Vagina (tissue), 2 donors: ENCODE data around the gene AP3M1. TPM values are rescaled to one million over a fixed set of nuclear protein-coding genes. Genes with fewer than 3 reads are reported as not detected.

ENCODE experiments used
- DNase-seq, 2 donors: peaks; one replicate each; pipeline ENCODE4 v3.0.0-alpha.2; 2017; ENCODE audit errors: extremely low spot score in 2 of 2
- H3K27ac ChIP-seq: fragments of 200-600 bp; sonication (generic); one replicate; pipeline ENCODE4 v1.5.1; 2019
- H3K27me3 ChIP-seq: fragments of 200-600 bp; sonication (generic); one replicate; pipeline ENCODE4 v1.5.1; 2019
- H3K36me3 ChIP-seq, 2 donors: fragments of 200-600 bp; sonication (generic); one replicate each; pipeline ENCODE4 v1.5.1; 2017 to 2019
- H3K4me1 ChIP-seq: fragments of 200-600 bp; sonication (generic); one replicate; pipeline ENCODE4 v1.5.1; 2019
- H3K4me3 ChIP-seq, 2 donors: fragments of 200-600 bp; sonication (generic); 1 replicate in 1 of 2; 2 replicates in 1 of 2; pipeline ENCODE4 v1.5.1; 2016 to 2019
- H3K9me3 ChIP-seq: fragments of 200-600 bp; sonication (generic); one replicate; pipeline ENCODE4 v1.5.1; 2019
- CTCF ChIP-seq, 3 experiments: fragments of 450-650 bp in 2 of 3; fragments of 200-600 bp in 1 of 3; sonication (generic) in 1 of 3; IDR thresholded peaks; one replicate each; pipeline ENCODE4 v1.5.1; 2017 to 2019; ENCODE audit warnings: antibody characterized with exemption in 3 of 3, mild to moderate bottlenecking in 2 of 3, moderate library complexity in 2 of 3
- POLR2A ChIP-seq, 2 donors: fragments of 450-650 bp; IDR thresholded peaks; one replicate each; pipeline ENCODE4 v1.6.1; 2017; ENCODE audit warnings: antibody characterized with exemption in 2 of 2, mild to moderate bottlenecking in 2 of 2, moderate library complexity in 2 of 2
- POLR2AphosphoS5 ChIP-seq, 2 donors: sonication (generic); formaldehyde crosslinking; IDR thresholded peaks; one replicate each; pipeline ENCODE4 v1.9.0; 2017; ENCODE audit warnings: antibody characterized with exemption in 2 of 2, mild to moderate bottlenecking in 2 of 2, low read depth in 1 of 2; ENCODE audit not compliant: insufficient read depth in 1 of 2
- intact Hi-C: fragments of 100-400 bp; cut with DNase I; formaldehyde crosslinking; loops from one replicate; pipeline ENCODE4 v1.15.1; 2023
- total RNA-seq: library from RNA; depleted of rRNA; stranded (reverse); fragments of >200 nt; gene quantifications from one replicate; pipeline ENCODE4 v1.2.3, GENCODE V29; 2016

Gene AP3M1
- 19.6 TPM for total RNA-seq

GRCh38 chr10:74150204-74150989, at the start of gene AP3M1:
Gene AP3M1, minus strand, starts transcription at chr10:74150828. Its CDS starts 12,449 bp downstream, at chr10:74138379.
- intact Hi-C loops, result loop anchor here (1.0 kb wide), 1 partner anchor 25 kb away; no protein-coding TSS in a partner anchor
- H3K9me3 ChIP-seq, result no peaks in the 10 kb centered on the region
- H3K4me3 ChIP-seq, result peak within 1 kb of the TSS; percentile 68 to 88
- no peaks in the 10 kb centered on the region for H3K27me3 ChIP-seq
- H3K27ac ChIP-seq, result peak within 1 kb of the TSS; percentile 82
- H3K36me3 ChIP-seq, result no peaks in the 10 kb centered on the region
- TF ChIP-seq CTCF (IDR thresholded peaks at IDR 0.05) (no peak), POLR2AphosphoS5 (IDR thresholded peaks at IDR 0.05; ENCODE audit: insufficient read depth in 1 of 2, low read depth in 1 of 2) (no peak), POLR2A (IDR thresholded peaks at IDR 0.05) (no peak)
- H3K4me1 ChIP-seq, result peaks cover 57% of the 10 kb centered on the region
- peak in 1 of 2 donors; percentile 90 for DNase-seq

- peaks cover 10% of the 10 kb centered on the region for H3K4me1 ChIP-seq
- TF ChIP-seq POLR2A (IDR thresholded peaks at IDR 0.05) (no peak), POLR2AphosphoS5 (IDR thresholded peaks at IDR 0.05; ENCODE audit: insufficient read depth in 1 of 2, low read depth in 1 of 2) (no peak), CTCF (IDR thresholded peaks at IDR 0.05) (no peak)
- intact Hi-C loops, result no loop called here
- no peak overlapping the region for H3K27ac ChIP-seq
- no peaks in the 10 kb centered on the region for H3K9me3 ChIP-seq
- no peak for DNase-seq
- no peaks in the 10 kb centered on the region for H3K36me3 ChIP-seq
- H3K4me3 ChIP-seq, result no peak overlapping the region
- H3K27me3 ChIP-seq, result no peaks in the 10 kb centered on the region
Measured at GRCh38 chr10:74199315-74199714, 48.7 kb upstream of the AP3M1 start.

GRCh38 chr10:74194999-74195398, 44.4 kb upstream of the AP3M1 start:
- no peak overlapping the region for H3K4me3 ChIP-seq
- H3K4me1 ChIP-seq, result peaks cover 40% of the 10 kb centered on the region
- no peaks in the 10 kb centered on the region for H3K27me3 ChIP-seq
- intact Hi-C loops, result no loop called here
- H3K9me3 ChIP-seq, result no peaks in the 10 kb centered on the region
- no peaks in the 10 kb centered on the region for H3K36me3 ChIP-seq
- no peak overlapping the region for H3K27ac ChIP-seq
- no peak for DNase-seq
- TF ChIP-seq POLR2AphosphoS5 (IDR thresholded peaks at IDR 0.05; ENCODE audit: insufficient read depth in 1 of 2, low read depth in 1 of 2), result no peak
- no peak for TF ChIP-seq CTCF (IDR thresholded peaks at IDR 0.05)
- no peak for TF ChIP-seq POLR2A (IDR thresholded peaks at IDR 0.05)

GRCh38 chr10:74194545-74194944, 43.9 kb upstream of the AP3M1 start:
- Histone ChIP-seq H3K4me3 (no peak overlapping the region), H3K27ac (no peak overlapping the region), H3K4me1 (peaks cover 40% of the 10 kb centered on the region), H3K36me3 (no peaks in the 10 kb centered on the region), H3K9me3 (no peaks in the 10 kb centered on the region), H3K27me3 (no peaks in the 10 kb centered on the region)
- intact Hi-C loops, result no loop called here
- TF ChIP-seq POLR2A (IDR thresholded peaks at IDR 0.05) (no peak), POLR2AphosphoS5 (IDR thresholded peaks at IDR 0.05; ENCODE audit: insufficient read depth in 1 of 2, low read depth in 1 of 2) (no peak), CTCF (IDR thresholded peaks at IDR 0.05) (no peak)
- no peak for DNase-seq

- H3K4me1 ChIP-seq, result peaks cover 48% of the 10 kb centered on the region
- no peak overlapping the region for H3K4me3 ChIP-seq
Measured at GRCh38 chr10:74190494-74190893, 39.9 kb upstream of the AP3M1 start.

More at GRCh38 chr10:74190494-74190893, 39.9 kb upstream of the AP3M1 start:
- intact Hi-C loops, result no loop called here
- H3K36me3 ChIP-seq, result no peaks in the 10 kb centered on the region
- no peak for TF ChIP-seq POLR2AphosphoS5 (IDR thresholded peaks at IDR 0.05; ENCODE audit: insufficient read depth in 1 of 2, low read depth in 1 of 2)
- TF ChIP-seq CTCF (IDR thresholded peaks at IDR 0.05), result no peak
- TF ChIP-seq POLR2A (IDR thresholded peaks at IDR 0.05), result no peak
- H3K27ac ChIP-seq, result peak overlapping the region; percentile 58
- no peaks in the 10 kb centered on the region for H3K9me3 ChIP-seq
- DNase-seq, result no peak
- no peaks in the 10 kb centered on the region for H3K27me3 ChIP-seq
